GM21367 (cell line): Measurements from ENCODE around the gene AFP.
"Not testable (repeated sequence)": the region's sequence is repeated elsewhere in the genome, so short reads cannot be mapped to it uniquely, and the experiment has no call there.

ENCODE experiments used
- ATAC-seq: cut with Tn5 transposase; IDR thresholded peaks from one replicate; pipeline ENCODE4 v1.9.1; 2021; ENCODE audit not compliant: unreplicated experiment

Gene AFP

GRCh38 chr4:73435984-73436383, at the start of gene AFP:
Gene AFP (plus strand): TSS chr4:73436221. CDS start chr4:73436263, 42 bp downstream.
- no peak for ATAC-seq

GRCh38 chr4:73387552-73387951, 48.5 kb upstream of the AFP start:
- no peak for ATAC-seq

GRCh38 chr4:73388887-73389286, 47.1 kb upstream of the AFP start:
- no peak for ATAC-seq

- ATAC-seq: not testable (repeated sequence)
These were observed 46.4 kb upstream of the AFP start for GRCh38 chr4:73389663-73390062.

GRCh38 chr4:73391774-73392173, 44.2 kb upstream of the AFP start:
- no peak for ATAC-seq

- no peak for ATAC-seq
These were observed 43.1 kb upstream of the AFP start for GRCh38 chr4:73392936-73393335.

- ATAC-seq: no peak
These were observed 39.7 kb upstream of the AFP start for GRCh38 chr4:73396304-73396703.

GRCh38 chr4:73396993-73397972, 38.7 kb upstream of the AFP start:
- no peak for ATAC-seq

- no peak for ATAC-seq
These were observed 34.6 kb upstream of the AFP start for GRCh38 chr4:73401412-73401811.

GRCh38 chr4:73404042-73404441, 32.0 kb upstream of the AFP start, which contains the start of gene ALB:
Gene ALB (plus strand): TSS chr4:73404287. CDS start chr4:73404328, 41 bp downstream.
- ATAC-seq: no peak

GRCh38 chr4:73404457-73404856, 31.6 kb upstream of the AFP start:
- ATAC-seq: no peak

GRCh38 chr4:73405138-73405537, 30.9 kb upstream of the AFP start:
- ATAC-seq: no peak

- ATAC-seq: no peak
These were observed 29.5 kb upstream of the AFP start for GRCh38 chr4:73406548-73406875.

- ATAC-seq: no peak
These were observed 28.8 kb upstream of the AFP start for GRCh38 chr4:73407227-73407673.

GRCh38 chr4:73408181-73408867, 27.7 kb upstream of the AFP start:
- ATAC-seq: no peak

- ATAC-seq: no peak
These were observed 26.8 kb upstream of the AFP start for GRCh38 chr4:73409012-73409862.

- no peak for ATAC-seq
These were observed 26.0 kb upstream of the AFP start for GRCh38 chr4:73409978-73410548.

GRCh38 chr4:73410916-73411730, 24.9 kb upstream of the AFP start:
- no peak for ATAC-seq

- no peak for ATAC-seq
These were observed 24.1 kb upstream of the AFP start for GRCh38 chr4:73411731-73412414.
